Bone marrow (tissue), 2 donors: ENCODE results near the gene TEAD3.

ENCODE experiments used
- DNase-seq, 2 donors: peaks; one replicate each; lab custom pipeline; 2025; lab: John Stamatoyannopoulos, UW

The TEAD3 gene

DNA sequence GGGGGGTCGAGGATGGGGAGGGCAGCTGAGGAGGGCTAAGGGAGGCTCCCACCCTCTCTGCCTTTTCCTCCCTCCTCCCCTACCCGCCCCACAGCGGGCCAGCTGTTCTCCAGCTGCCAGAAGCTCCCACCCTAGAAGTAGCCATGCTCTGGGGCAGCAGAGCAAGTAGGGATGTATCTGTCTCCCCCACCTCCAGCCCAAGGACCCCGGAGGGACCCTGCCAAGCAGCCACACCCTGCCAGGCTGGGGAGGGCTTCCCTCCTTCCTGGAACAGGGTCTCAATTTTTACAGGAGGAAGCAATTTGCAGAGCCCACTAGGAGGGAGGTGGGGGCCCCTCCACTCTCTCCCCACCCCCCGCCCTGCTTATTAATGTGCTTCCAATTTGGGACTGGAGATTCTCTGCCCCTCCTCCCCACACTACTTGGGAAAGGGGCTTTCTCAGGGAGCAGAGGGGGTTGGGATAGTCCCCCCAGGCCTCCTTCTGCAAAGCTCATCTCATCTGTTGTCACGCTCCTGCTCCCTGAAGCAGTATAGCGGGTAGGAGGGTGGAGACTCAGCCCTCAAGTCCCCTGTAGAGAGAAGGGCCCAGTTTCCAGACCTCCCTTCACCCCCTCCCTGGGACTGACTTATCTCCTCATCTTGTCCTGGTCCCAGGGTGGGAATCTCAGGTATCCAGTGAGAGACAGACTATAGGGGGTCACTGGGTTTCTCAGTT, 4.5 kb downstream of the TEAD3 start:
- DNase-seq, result no peak

DNA sequence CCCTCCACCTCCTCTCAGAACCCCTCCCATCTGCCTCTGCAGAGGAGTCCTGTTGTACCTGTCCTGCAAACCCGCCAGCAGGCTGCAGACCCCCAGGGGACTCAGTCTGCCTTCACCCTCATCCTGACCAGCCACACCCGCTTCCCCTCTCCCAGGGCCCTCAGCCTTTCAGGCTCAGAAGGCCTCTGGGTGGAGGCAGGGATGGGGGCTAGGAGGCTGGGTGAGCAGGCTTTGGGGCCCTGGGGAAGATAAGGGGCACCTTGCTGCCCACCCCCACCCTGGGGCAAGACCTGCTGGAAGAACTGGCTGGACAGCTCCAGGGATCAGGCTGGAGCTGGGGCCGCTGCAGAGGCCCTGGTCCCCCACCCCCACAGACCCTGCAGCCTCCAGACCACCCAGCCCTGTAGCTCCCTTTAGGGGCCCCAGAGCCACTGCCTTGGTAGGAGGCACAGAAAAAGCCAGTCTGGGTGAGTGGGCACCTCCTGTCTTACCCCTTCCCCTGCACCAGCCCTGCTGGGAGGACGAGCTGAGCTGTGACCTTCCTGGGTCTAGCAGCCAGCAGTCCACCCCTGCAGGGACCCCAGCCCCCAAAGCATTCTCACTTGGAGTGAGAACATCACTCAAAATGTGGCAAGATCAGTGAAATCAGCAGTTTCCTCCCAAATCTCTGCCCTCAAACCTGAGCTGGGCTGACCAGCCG, 5.2 kb downstream of the TEAD3 start:
- no peak for DNase-seq

DNA sequence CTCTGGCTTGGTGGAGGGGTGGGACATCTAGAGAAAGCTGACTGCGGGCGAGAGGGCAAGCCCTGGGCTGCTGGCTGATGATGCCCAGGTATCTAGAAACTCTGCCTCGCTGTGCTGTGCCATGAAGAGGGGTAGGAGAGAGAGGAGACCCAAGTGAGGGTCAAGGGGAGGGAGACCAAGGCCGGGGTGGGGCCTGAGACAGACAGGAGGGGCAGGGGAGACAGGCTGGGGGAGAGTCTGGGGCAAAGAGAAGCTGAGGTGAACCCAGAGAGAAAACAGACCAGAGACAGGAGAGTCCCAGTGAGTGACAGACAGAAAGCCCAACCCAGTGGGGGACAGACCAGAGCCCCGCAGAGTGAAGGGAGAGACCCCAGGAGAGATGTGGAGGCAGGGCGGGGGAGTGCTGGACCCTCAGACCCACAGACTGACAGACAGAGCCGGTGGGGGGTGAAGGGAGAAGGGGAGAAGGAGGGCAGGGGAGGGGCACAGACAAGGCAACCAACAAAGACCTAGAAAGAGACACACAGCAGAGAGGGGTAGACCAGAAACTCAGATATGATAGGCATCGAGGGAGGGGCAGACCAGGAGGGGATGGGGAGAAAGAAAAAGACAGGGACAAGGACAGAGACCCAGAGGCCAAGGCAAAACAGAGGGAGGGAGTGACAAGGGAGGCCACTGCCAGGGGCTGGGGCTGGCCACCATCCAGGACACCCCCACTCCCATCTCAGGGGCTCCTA, 5.9 kb downstream of the TEAD3 start:
- no peak for DNase-seq

DNA sequence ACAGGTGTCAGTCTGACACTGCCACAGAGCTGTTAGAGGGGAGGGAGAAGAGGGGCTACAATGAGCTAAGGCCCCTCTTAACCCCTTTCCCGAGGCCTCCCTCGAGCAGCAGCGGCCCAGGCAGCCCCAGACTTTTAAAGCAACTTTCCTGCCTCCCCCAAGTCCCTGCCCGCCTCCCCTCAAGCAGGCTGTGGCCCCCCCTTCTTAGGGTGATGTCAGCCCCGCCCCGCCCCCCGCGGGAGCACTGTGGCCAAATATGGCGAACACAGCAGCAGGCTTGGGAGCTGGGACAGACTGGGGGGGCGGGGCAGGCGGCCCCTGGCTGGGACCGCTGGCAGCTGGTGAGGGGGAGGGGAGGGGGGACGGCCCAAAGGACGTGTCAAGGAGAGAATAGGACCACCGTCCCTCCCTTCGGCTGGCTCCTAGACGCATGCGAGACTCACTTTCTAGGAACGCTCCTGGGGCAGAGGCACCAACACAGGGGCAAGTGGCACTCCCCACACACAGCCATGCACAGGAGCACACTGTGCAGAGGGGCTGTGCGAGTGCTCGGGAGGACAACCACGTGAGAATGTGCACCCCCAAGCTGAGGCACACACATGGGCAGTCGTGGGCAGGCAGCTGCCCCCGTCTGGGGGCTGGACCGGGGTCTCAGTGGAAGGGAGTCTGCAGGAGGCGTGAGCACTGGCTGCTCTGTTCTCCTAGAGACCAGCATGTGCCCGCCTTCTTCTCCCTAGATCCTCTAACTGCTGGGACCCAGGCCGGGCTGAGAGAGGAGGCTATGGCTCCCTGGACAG, 6.7 kb downstream of the TEAD3 start:
- DNase-seq, result no peak

DNA sequence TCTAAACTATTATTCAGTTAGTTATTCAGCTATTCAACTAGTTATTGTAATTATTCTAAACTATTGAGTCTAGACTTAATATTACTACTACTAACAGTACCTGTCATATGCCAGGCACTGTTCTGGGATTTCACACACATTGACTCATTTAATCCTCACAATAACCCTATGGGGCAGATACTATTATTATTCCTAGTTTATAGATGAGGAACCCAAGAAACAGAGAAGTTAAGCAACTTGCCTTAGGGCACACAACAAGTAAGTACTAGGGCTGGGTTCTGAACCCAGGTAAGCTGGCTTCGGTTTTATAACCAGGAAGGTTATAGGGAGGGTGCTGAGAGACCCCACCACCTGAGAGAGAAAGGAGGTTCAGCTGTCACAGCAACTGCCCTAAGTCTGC, 7.8 kb downstream of the TEAD3 start:
- no peak for DNase-seq

DNA sequence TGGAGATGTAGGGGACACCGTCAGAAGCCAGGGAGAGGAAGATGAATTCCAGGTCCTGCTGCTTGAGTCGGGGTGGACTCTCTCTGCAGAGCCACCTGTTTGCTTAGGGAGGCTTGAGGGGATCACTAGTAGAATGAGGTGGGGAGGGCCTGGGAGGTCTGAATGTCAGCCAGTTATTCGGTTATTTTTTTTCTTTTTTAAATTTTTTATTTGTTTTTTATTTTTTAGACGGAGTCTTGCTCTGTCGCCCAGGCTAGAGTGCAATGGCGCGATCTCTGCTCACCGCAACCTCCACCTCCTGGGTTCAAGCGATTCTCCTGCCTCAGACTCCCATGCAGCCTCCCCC, 8.4 kb downstream of the TEAD3 start:
- DNase-seq, result no peak

DNA sequence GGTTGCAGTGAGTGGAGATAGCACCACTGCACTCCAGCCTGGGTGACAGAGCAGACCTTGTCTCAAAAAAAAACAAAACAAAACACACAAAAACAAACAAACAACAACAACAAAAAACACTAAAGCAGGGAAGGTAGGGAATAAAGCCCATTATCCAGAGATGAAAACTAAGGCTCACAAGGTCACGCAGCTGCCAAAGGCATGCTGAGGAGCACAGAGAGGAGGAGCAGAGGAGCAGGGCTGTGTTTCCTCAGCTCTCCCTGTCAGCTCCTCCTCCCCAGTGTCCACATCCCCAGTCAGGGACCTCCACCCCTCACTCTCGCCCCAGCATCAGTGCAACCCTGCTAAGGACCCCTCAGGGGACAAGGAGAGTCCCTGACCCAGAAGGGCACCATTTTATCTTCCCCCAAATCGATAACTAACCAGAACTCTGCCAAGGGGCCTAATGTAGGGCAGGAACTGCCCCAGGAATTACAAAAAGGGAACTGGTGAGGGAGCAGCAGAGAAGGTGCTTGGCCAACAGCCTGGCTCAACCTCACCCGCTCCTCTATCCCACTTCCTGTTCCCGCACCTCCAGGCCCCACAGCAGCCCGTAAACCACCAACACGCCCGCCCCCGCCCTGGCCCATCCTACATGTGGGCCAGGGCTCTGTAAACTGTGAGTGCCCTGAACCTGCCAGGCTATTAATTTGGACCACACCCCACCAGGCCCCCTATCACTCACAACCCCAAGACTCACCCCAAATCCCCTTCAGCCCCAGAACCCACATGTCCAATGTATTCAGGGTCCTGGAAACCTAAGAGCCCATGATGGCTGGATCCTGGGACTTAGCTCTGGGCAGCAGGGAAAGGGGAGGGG, 9.0 kb downstream of the TEAD3 start:
- no peak for DNase-seq

DNA sequence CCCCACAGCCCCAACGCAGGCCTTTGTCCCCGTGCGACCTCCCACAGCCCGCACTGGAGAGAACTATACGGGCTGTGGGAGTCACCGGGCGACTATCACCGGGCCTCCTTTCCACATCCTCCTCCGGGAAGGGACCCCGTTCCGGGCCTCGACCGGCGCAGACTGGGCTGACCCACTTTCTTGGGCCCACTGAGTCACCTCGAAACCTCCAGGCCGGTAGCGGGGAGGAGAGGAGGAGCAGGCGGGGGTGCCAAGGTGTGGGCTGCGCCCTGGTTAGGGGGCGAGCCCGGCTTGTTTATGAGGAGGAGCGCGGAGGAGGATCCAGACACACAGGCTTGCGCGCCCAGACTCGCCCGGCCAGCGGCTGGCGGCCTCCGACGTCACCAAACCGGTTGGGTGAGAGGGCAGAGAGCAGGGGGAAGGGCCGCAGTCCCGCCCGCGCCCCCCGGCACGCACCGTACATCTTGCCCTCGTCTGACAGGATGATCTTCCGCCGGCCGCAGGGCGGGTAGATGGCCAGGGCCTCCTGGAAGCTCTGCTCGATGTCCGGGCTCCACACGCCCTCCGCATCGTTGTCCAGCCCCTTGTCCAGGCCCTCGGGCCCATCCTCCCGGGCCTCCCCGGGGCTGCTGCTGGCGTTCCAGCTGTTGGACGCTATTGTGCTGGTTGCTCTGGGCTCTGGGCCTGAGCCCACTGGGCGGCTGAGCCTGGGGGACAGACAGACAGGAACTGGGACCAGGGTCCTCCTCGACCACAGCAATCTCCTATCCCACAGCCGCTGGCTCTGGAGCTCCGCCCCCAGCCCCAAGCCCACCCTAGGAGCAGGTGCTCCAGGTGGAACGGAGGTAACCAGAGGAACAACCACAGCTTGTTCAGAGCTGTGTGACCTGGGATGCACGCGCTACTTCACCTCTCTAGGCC, 10.6 kb downstream of the TEAD3 start:
- no peak for DNase-seq

DNA sequence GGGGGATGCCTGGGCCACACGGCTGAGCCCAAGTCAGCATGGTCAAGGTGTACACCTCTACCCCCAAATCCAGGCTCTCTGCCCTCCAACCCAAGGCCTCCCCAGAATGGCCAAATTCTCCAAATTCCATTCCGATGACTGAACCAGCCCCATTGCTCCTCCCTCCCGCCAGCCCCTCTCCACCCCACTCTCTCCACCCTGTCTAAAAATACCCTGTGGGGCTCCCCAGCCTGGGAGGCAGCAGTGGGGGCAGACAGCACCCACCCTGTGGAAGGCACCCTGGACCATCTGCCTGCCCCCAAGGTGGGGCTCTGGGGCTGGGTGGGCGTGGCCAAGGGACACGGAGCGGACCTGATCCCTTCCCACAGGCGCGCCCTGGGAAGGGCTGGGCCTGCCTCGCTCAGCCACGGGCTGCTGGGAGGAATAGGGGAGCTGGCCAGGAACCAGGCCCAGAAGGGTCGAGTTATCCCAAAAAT, 11.4 kb downstream of the TEAD3 start:
- DNase-seq, result no peak

DNA sequence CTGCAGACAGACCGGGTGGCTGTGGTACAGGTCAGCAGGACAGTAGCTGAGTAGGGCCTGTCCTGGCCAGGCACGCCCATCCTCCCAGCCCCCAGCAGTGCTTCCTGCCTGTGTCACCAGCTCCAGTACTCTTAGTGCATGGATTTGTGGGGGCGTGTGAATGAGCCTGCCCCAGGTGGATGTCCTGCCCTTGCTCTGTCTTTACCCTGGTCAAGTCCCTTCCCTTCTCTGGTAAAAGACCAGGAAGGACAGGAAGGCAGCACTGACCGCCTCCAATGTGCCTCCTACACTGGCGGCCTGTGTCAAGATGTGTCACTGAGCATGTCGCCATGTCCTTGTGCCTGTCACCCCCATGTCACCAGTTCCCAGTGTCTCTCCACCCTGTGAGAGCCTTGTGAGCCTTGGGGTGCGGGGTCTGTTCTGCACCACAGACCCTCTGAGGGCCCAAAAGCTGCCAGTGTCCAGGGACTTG, 11.9 kb downstream of the TEAD3 start:
- no peak for DNase-seq

DNA sequence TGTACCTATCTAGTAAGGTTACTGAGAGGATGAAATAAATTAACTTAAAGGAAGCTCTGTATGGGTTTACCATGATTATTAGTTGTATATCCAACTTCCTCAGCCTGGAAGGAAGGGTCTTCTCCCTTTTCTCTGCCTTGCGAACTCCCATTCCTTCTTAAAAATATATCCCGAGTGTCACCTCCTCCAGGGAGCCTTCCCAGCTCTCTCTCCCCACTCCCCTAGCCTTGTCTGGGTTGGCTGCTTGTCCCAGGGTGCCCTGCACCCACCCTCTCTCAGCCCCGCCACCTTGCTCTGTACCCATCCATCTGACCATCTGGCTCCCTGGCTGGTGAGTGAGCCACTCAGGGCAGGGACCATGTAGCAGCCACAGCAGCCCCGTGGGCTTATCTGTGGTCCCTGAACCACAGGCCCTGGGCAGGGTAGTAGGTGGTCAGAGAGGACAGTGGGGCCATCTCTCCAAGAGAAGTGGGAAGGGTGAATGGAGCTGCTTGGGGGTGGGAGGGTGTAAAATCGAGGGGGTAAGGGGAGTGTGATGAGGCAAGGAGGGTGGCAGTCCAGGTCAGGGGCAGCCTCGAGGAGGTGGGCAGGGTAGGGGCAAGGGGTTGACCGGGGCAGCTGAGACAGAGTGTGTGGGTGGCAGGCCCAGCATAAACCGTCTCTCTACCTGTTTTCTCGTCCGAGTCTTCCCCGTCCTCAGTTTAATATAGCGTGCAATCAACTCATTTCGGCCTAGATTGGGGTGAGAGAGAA, 12.8 kb downstream of the TEAD3 start:
- no peak for DNase-seq

DNA sequence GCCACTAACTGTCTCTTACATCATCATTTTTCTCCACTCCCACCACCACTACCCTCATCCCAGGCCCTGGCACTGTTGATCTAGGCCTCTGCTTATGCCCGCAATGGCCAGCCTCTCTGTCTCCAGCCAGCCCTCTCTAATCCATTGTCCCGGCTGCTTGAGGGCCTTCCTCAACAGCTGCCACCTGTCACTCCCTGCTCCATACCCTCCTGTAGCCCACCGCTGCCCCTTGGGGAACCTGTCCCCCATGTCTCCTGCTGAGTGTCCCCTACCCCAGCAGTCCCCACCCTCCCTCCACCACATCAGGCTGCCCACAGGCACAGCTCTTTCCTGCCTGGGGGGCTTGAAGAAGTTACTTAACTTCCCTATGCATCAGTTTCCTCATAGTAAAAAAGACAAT, 13.4 kb downstream of the TEAD3 start:
- DNase-seq, result no peak

DNA sequence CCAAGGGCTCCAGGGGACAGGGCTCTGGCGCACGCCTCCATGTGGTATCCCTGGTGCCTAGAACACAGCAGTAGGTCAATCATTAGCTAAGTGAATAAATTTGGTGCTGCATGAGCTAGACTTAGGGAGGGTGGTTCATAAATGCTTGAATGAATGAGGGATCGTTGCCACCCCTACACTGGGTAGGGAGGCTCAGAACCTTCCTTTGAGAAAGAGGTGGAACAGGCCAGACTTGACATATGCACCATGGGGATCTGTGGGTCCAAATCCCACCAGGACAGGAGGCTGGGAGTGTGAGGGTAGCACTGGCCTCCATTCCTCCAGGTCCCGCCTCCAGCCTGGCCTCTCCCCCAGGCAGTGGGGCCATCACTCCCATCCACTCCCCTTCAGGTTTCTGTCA, 13.8 kb downstream of the TEAD3 start:
- DNase-seq, result no peak

DNA sequence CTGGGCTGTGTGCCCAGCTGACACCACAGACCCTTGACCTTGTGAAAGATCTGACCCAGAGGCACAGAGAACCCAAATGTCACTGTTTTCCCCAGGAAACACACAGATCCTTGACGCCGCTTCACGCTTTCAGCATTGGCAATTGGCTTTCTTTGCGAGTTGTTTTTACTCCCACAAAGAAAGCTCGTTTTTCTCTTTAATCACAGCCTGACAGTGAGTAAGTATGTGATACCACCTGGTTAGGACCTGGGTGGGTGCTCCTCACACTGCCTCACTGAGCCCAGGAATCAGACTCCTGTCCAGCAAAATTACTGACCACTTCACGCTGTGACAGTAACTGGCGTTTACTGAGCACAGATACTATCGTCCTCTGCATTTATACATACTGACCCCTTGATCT, 15.7 kb downstream of the TEAD3 start:
- no peak for DNase-seq

DNA sequence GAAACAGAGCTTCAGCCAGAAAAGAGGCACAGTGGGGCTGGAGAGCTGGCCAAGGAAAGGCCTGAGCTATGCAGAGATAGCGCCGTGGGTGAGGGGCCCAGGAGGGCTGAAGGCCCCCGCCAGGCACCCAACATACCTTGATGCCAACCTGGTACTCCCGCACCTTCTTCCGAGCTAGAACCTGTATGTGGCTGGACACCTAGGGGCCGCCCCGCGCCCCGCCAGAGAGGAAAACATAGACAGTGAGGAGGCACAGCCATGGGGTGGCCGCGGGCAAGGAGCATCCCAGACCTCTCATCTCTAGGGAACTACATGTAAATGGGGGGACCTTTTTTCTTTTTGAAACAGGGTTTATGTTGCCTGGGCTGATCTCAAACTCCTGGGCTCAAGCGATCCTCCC, 16.7 kb downstream of the TEAD3 start:
- DNase-seq, result no peak

DNA sequence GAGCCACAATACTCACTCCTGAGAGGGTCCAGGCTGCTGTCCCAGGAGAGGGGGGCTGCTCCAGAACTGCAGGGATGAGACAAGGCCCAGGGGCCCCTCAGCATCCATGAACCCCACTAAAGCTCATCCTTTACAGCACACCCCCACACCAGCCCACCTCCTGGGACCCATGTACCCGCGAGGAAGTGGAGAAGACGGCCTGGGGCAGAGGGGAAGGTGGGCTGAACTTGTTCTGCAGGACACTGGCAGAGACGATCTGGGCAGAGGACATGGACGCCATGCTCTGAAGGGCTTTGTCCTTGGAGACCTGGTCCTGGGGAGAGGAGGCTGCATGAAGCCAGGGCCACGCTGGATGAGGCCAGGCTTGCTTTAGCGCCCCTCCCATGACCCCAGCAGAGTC, 18.6 kb downstream of the TEAD3 start:
- DNase-seq, result no peak

DNA sequence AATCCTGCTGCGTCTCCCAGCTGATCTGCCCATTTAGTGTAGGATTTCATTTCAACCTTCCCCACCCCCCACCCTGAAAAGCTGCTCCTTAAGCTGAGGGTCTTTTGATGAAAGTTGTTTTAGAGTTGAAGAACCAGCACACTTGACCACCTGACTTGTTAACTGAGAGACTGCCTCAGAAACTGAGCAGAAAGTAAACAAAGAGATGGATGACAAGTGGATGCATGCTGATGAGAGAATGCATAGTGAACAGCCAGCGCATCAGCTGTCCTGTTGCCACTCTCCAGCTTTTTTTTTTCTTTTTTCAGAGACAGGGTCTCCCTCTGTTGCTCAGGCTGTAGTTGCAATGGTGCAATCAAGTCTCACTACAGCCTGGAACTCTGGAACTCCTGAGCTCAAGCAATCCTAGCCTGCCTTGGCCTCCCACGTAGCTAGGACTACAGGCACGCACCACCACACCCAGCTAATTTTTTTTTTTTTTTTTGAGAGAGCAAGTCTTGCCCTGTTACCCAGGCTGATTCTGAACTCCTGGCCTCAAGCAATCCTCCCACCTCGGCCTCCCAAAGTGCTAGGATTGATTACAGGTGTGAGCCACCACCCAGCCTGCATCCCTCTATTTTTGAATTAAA, 19.2 kb downstream of the TEAD3 start:
- DNase-seq, result no peak

DNA sequence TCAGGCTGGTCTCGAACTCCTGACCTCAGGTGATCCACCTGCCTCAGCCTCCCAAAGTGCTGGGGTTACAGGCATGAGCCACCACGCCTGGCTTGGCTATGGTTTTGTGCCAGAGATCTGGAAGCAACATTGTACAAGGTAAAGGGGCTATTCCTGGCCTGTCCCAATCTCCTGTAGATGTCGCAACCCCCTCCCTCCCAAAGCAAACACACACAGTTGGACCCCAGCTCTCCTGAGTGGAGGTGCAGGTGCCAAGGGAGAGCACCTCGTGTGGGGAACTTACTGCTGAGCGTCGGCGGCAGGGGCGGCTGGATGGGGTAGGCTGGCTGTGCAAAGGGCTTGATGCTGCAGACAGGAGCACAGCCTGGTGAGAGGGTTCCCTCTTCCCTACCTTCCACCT, 19.9 kb downstream of the TEAD3 start:
- no peak for DNase-seq

DNA sequence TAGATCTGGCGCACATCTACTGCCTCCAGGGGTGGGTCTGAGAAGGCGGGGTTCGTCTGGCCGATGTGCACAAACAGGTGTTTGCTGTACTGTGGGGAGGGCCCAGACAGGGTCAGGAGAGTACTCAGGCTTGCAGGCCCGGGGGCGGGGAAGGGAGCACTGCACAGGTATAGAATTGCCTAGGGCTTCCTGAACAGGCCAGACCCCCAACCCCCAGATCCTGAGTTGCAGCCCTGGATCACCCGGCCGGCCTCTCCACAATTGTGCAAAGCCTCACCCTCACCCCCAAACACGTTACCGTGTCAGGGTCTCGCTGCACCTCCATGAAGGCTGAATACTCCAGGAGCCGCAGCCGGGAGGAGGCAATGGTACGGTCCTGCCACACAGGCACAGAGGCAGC, 20.9 kb downstream of the TEAD3 start:
- no peak for DNase-seq
